ENCODE results near the gene PRR30.

DNA sequence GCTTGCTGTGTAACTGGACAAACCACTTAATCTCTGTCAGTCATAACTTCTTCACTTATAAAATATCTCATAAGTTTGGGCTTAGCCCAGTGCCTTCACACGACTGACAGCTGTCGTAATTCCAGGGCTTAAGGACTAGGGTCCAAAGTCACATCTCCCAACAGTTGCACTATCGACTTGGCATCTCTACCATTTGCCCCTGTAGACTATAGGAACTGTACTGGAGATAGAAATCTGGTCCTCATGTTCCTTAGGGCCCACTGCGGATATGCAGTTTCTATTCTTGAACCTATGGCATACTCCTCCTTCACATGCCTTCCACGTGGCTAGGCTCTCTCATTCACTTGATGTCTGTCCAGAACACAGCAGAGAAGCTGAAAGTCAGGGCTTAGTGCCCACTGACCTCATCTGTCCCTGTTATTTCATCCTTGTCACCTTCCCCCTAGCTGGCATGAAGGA lies 12.9 kb downstream of the PRR30 start:
- TF ChIP-seq, protein P1, sequence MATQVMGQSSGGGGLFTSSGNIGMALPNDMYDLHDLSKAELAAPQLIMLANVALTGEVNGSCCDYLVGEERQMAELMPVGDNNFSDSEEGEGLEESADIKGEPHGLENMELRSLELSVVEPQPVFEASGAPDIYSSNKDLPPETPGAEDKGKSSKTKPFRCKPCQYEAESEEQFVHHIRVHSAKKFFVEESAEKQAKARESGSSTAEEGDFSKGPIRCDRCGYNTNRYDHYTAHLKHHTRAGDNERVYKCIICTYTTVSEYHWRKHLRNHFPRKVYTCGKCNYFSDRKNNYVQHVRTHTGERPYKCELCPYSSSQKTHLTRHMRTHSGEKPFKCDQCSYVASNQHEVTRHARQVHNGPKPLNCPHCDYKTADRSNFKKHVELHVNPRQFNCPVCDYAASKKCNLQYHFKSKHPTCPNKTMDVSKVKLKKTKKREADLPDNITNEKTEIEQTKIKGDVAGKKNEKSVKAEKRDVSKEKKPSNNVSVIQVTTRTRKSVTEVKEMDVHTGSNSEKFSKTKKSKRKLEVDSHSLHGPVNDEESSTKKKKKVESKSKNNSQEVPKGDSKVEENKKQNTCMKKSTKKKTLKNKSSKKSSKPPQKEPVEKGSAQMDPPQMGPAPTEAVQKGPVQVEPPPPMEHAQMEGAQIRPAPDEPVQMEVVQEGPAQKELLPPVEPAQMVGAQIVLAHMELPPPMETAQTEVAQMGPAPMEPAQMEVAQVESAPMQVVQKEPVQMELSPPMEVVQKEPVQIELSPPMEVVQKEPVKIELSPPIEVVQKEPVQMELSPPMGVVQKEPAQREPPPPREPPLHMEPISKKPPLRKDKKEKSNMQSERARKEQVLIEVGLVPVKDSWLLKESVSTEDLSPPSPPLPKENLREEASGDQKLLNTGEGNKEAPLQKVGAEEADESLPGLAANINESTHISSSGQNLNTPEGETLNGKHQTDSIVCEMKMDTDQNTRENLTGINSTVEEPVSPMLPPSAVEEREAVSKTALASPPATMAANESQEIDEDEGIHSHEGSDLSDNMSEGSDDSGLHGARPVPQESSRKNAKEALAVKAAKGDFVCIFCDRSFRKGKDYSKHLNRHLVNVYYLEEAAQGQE (IDR thresholded peaks at IDR 0.05; ENCODE audit: low read depth, low read length): no peak
- TF ChIP-seq MYC (IDR thresholded peaks at IDR 0.05; ENCODE audit: insufficient read depth, insufficient read length, insufficient replicate concordance, low read length, severe bottlenecking) (no peak), EP300 (IDR thresholded peaks at IDR 0.05; ENCODE audit: borderline replicate concordance in 1 of 2, control insufficient read depth in 1 of 2, low read depth in 2 of 2, low read length in 2 of 2) (no peak)
- TF ChIP-seq, protein P2, sequence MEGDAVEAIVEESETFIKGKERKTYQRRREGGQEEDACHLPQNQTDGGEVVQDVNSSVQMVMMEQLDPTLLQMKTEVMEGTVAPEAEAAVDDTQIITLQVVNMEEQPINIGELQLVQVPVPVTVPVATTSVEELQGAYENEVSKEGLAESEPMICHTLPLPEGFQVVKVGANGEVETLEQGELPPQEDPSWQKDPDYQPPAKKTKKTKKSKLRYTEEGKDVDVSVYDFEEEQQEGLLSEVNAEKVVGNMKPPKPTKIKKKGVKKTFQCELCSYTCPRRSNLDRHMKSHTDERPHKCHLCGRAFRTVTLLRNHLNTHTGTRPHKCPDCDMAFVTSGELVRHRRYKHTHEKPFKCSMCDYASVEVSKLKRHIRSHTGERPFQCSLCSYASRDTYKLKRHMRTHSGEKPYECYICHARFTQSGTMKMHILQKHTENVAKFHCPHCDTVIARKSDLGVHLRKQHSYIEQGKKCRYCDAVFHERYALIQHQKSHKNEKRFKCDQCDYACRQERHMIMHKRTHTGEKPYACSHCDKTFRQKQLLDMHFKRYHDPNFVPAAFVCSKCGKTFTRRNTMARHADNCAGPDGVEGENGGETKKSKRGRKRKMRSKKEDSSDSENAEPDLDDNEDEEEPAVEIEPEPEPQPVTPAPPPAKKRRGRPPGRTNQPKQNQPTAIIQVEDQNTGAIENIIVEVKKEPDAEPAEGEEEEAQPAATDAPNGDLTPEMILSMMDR (IDR thresholded peaks at IDR 0.05 in 2 of 3, conservative IDR thresholded peaks at IDR 0.05 in 1 of 3; ENCODE audit: control insufficient read depth in 2 of 3, extremely low read depth in 1 of 3, insufficient read depth in 1 of 3, low read depth in 3 of 3, low read length in 3 of 3): no peak

All from GM12878 (cell line).